IPS-18c (cell line): Measurements from ENCODE around the gene OSGEP.

Source experiments
- H3K4me3 ChIP-seq: 2 replicates; pipeline ENCODE4 v1.7.0; 2013; ENCODE audit warnings: low read depth, mild to moderate bottlenecking, low read length, moderate library complexity; ENCODE audit not compliant: insufficient read depth
- H3K9me3 ChIP-seq: one replicate; pipeline ENCODE4 v1.6.1; 2013; ENCODE audit warnings: mild to moderate bottlenecking, low read length, moderate library complexity; ENCODE audit not compliant: control insufficient read depth, insufficient read depth

Gene OSGEP

DNA sequence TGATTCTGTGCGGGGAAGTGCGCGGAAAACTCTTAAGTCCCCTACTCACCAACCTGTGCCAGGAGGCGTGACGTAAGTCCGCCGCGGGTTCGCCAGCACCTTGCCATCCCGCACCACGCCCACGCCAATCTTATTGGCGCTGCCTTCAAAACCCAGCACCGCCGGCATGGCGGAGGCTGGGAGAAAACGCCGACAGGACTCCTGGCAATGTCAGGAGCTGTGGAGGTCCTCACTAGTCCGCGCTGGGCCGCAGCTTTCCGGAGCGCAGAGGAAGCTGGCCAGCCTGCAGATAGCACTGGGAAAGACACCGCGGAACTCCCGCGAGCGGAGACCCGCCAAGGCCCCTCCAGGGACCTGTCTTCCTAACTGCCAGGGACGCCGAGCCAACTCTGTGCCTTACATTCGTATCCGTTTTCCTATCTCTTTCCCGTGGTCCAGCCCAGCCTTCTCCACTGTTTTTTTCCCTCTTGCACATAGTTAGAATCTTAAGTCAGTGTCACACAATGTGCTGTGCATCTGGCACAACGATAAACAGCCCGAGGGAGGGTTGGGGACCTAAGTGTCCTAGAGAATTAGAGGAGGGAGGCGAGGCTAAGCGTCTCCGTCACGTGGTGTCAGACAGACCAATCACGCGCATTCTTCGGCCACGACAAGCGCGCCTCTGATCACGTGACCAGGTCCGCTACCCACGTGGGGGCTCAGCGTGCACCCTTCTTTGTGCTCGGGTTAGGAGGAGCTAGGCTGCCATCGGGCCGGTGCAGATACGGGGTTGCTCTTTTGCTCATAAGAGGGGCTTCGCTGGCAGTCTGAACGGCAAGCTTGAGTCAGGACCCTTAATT, at the start of gene OSGEP, which contains the start of gene APEX1:
TSS of gene OSGEP (minus strand) at position 297 of the 839 bp plus-strand sequence. CDS start at position 168, 129 bp downstream.
TSS of gene APEX1 (plus strand) at position 711 of the 839 bp plus-strand sequence. CDS start 420 bp downstream, outside the sequence.
- Histone ChIP-seq H3K4me3 (peak within 1 kb of the TSS; percentile 56), H3K9me3 (no peaks in the 10 kb centered on the region)

DNA sequence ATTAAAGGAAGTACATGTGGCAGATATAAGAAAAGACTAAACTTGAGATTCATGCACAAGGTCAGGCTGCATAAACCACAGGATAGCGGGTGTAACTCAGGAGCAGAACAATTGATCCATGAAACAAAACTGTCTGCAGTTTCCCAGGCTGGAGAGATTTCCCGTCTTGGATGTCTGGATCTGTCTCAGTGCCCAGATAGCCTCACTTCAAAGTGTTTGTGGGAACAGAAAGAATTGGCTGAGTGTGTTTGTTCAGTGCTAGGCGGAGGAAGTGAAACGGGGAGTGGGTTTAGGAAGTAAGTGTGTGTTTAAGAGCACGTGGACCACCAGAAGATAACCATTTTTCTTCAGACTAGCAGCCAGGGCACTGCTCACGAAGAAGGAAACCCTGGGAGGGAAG, 49.3 kb upstream of the OSGEP start:
- Histone ChIP-seq H3K4me3 (no peak overlapping the region), H3K9me3 (peaks cover 3% of the 10 kb centered on the region)

DNA sequence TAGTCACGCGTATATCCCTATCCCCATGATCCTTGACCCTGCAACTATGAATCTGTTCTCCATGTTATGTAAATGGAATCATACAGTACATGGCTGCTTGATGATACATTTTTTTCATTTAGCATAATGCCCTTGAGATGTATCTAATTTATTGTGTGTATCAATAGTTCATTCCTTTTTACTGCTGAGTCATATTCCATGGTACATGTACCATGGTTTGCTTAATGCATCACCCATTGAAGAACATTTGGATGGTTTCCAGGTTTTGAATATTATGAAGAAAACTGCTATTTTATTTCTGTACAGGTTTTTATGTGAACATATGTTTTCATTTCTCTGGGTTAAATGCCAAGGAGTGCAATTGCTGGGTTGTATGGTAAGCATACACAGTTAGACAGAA, 46.7 kb upstream of the OSGEP start:
- H3K9me3 ChIP-seq = peaks cover 3% of the 10 kb centered on the region
- no peak overlapping the region for H3K4me3 ChIP-seq

DNA sequence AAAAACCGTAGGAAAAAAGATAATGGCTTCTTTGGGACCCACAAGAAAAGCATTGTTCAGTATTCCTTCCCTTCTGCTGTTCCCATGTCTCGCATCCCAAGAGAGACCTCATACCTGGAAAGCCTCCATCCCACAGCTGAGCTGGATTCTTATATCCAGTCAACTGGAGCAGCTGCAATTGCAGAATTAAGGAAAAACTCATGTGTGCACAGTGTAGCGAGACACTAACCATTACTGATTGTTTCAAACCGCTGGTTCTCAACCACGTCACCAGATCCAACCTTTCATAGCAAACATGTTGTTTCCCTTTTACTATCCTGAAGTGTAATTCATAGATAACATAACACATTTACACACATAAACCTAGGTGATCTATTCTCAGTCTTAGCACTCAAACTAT, 45.3 kb upstream of the OSGEP start:
- Histone ChIP-seq H3K9me3 (peaks cover 2% of the 10 kb centered on the region), H3K4me3 (no peak overlapping the region)

DNA sequence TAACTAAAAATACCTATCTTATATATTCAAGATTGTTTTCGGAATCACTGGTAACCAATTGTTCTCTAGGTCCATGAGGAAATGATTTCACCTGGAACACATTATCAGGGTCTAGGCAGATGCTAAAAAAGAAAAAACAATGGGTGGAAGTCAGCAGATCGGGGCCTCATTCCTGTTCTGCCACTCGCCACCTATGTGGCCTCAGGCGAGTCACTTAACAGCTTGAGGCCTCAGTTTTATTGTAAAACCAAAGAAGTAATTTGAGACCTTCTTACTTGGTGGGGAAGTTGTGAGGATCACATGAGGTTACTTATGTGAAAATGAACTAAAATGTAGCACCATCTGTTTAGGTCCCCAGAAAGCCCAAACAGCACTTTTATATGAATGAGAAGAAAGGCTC, 44.5 kb upstream of the OSGEP start:
- H3K4me3 ChIP-seq = no peak overlapping the region; the same call in 1 of the 2 replicates
- no peaks in the 10 kb centered on the region for H3K9me3 ChIP-seq

DNA sequence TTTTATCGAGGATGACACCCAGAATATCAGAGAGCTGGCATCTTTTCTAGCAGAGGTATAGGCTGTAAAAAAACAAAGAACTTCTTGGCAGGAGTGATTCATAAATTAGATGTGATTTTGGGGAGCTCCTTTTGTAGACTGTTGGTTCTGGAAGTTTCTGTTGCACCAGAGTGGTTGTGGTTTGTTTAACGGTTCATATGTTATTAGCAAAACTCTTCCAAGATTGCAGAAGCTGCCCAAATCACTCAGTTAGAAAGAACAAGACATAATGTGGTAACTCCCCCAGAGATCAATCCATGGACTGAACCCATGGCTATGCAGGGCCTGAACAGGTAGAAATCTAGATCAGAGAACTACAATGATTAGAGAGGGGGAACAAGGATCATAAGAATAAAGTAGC, 44.0 kb upstream of the OSGEP start:
- no peaks in the 10 kb centered on the region for H3K9me3 ChIP-seq
- H3K4me3 ChIP-seq = no peak overlapping the region

DNA sequence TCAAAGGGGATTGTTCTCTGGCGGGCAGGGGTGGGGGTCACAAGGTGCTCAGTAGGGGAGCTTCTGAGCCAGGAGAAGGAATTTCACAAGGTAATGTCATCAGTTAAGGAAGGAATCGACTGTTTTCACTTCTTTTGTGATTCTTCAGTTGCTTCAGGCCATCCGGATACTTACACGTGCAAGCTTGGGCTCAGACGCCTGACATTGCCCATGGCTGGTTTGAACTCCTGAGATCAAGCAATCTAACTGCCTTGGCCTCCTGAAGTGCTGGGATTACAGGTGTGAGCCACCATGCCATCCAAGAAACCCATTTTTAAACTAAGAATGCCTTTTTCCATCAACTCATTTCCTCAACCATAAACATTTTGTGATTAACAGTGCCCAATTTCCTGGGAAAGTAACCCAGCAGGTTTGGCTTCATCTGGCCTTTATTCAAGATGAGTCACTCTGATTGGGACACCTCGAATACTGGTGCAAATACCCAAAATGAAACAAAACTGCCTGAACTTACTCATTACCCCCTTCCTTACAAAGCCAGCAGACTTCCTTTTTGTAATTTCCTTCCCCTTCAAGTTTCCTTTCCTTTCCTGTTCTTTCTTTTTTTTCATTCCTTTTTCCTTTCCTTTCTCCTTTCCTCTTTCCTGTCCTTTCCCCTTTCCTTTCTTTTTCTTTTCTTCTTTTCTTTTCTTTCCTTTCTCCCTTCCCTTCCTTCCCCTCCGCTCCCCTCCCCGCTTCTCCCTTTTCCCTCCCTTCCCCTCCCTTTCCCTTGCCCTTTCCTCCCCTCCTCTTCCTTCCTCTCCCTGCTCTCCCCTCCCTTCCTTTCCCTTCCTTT, 40.5 kb upstream of the OSGEP start:
- H3K9me3 ChIP-seq = no peaks in the 10 kb centered on the region
- H3K4me3 ChIP-seq = no peak overlapping the region

DNA sequence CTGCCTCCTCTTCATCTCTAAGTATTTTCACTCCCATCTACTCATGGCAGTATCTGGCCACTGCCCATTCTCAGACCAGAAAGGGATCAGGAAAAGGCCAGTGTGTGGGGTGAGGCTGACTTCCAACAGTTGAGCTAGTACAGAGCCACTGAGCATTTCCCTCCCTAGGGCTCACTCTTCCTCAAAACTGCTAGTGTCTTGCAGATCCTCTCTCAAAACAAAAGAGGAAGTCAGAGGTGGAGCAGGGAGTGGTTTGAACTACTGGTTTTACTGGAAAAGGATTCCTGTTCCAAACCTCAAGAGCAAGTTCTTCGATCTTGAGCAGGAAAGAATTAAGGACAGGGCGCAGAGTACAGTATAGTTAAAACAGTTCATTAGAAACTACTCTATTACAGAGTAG, 39.0 kb upstream of the OSGEP start:
- H3K4me3 ChIP-seq = no peak overlapping the region
- no peaks in the 10 kb centered on the region for H3K9me3 ChIP-seq

DNA sequence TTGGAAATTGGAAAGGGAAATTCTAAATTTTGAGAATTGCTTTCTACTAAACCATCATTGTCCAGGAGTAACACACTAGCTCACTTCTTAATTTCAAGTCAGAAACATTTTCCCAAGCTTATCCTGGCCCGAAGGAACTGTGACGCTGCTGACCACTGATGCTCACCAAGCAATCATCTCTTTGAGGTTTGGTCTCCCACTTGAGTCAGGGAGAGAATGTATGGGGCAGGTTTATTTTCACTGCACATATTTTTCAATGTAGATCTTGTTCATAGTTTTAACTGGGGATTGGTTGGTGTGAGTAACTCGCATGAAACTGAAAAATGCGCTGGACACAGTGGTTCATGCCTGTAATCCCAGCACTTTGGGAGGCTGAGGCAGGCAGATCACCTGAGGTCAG, 37.9 kb upstream of the OSGEP start:
- Histone ChIP-seq H3K9me3 (no peaks in the 10 kb centered on the region), H3K4me3 (no peak overlapping the region)

DNA sequence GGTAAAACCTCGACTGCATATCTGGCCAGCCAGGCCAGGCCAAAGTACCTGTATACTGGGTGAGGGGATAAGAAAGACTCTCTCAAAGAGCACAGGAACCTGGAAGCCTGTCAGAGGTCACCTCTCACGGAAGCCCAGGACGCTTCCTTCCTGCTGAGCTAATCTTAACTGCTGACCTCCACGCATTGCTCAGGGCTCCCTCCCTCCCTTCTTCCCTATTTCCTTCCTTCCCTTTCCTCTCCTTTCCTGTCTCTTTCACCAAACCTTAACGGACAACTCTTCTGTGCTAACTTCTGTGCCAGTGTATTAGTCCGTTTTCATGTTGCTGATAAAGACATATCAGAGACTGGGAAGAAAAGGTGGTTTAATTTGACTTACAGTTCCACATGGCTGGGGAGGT, 36.0 kb upstream of the OSGEP start:
- no peaks in the 10 kb centered on the region for H3K9me3 ChIP-seq
- H3K4me3 ChIP-seq = no peak overlapping the region

DNA sequence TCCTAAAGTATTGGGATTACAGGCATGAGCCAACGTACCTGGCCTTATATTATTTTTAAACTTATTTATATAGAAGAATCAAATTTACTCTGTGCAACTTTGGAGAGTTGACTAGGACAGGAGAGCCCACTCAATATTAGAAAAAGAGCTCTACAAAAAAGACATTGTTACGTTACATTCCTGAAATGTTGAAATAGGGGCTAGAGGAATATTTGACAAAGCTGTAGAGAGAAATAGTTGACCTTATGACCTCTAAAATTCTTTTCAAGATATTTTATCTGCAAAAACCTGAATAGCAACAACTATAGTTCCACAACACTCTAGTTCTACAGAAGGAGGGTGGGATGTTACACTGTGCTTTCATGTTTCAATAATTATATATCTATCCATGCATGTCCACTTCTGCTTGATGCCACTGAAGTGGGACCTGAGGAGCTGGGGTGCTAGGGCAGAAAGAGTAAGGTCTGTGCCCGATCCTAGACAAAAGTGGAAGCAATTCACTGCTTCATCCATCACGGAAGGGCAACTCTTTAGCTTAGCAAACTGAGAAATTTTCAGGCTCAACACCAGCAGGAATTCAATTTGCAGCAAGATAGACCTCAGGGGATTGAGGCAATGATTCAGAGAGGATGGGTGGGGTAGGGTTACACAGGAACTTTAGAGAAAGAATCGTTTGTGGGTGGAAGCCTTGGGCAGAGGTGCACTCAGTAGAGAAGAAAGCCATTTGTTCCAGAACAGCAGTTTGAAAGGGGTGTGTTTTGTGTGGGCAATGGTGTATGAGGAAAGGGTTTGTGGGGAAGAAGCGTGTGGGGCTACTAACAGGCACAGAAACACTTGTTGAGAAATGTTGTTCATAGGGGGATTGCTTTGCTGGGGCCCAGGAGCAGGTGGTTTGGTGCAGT, 34.7 kb upstream of the OSGEP start:
- Histone ChIP-seq H3K9me3 (no peaks in the 10 kb centered on the region), H3K4me3 (no peak overlapping the region)

DNA sequence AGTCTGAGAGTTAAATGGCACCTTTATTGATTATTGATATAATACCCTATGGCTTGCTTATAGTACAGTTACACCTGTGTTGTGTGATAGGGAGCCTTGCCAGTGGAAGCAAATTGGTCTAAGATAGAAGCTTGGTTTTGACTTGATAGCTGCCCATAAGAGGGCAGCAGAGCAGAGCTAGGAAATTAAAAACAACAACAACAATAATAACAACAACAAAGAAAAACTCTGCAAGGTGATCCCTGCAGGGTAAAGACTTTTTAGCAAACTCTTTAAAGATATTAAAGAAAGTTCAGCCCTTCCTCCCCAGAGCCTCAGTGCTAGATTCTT, 32.7 kb upstream of the OSGEP start:
- Histone ChIP-seq H3K9me3 (no peaks in the 10 kb centered on the region), H3K4me3 (no peak overlapping the region)

DNA sequence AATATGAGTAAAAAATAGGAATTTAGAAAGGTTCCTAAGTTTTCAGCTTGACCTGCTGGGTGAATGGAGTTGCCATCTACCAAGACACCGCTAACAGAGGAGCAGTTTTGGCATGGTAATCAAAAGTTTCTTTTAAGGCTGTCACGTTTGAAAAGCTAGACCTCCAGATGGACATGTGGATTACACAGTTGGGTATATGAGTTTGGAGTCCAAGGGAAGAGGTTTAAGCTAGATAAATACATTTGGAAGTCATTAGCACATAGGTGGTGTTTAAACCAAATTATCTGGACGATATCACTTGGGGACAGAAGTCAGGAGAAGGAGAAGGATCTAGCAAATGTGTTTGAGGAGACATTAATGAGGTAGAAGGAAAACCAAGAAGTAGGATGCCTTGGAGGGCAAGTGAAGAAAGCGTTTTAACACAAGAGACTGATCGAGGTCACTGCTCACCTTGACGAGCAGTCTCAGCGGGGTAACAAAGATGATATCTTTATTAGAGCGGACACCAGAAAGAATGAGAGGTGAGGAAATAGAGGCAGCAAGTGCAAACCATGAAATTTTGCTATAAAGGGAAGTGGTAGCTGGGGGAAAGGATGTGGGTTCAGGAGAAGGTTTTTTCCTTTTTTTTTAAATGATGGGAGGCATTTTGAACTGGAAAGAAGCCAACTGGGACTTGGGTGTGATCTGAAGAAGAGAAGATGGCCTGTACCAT, 32.2 kb upstream of the OSGEP start:
- no peaks in the 10 kb centered on the region for H3K9me3 ChIP-seq
- H3K4me3 ChIP-seq = no peak overlapping the region

DNA sequence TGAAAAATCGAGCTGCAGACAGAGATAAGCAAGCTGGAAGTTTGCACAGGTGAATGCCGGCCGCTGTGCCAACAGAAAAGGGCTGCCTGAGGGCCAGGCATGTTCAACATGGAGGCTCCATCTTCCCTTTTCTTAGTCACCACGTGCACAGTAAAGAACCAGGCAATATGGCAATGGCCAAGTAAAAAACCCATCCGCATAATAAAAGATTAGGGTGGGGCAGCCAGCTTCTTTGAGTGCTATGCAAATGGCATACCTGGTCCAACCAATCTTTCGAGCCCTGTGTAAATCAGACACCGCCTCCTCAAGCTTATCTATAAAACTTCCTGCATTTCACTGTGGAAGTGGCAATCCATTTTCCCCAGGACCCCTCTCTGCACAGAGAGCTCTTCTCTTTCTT, 31.3 kb upstream of the OSGEP start:
- H3K4me3 ChIP-seq = no peak overlapping the region
- H3K9me3 ChIP-seq = no peaks in the 10 kb centered on the region

DNA sequence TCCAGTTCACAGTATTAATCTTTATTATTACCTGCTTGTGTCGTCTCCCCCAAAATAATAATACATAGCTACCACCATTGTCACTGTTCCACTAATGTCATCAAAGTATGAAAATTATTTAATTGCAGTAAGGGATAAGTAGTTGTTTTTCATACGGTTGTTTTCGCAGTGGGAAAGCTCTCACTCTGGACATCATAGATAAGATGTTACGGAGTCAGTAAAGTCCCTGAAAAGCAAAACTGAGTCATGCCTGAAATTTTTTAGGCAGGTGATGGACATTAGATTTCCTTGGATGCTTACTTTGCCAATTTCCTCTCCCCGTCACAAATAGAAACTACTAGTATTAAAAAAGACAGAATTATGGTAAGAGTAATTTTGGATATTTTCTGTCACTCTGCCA, 27.8 kb upstream of the OSGEP start:
- Histone ChIP-seq H3K4me3 (no peak overlapping the region), H3K9me3 (no peaks in the 10 kb centered on the region)

DNA sequence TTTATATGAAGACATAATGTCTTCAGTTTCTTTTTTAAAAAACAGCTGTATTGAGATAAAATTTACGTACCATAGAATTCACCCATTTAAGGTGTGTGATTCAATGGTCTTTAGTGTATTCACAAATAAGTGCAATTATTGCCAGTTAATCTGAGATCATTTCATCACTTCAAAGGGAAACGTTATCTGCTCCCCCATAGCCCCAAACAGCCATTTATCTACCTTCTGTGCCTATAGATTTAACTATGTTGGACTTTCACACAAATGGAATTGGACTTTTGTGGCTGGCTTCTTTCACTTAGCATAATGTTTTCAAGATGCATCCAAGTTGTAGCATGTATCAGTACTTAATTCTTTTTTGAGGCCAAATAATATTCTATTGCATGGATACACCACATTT, 24.3 kb upstream of the OSGEP start:
- no peak overlapping the region for H3K4me3 ChIP-seq
- no peaks in the 10 kb centered on the region for H3K9me3 ChIP-seq
